LNCaP clone FGC (cell line): ENCODE results near the gene GANC.

Experiments
- DNase-seq: peaks from one replicate; pipeline ENCODE4 v3.0.0-alpha.2; 2011; ENCODE audit warnings: low read depth
- H3K4me3 ChIP-seq: 2 replicates; pipeline ENCODE4 v1.5.1; 2011; ENCODE audit warnings: mild to moderate bottlenecking, low read depth, low read length, control low read depth
- CTCF ChIP-seq: IDR thresholded peaks from 2 replicates; pipeline ENCODE4 v1.5.1; 2012; ENCODE audit warnings: mild to moderate bottlenecking; ENCODE audit not compliant: control insufficient read depth, insufficient read depth; ENCODE audit errors: extremely low read depth

Gene GANC

GRCh38 chr15:42343596-42344232 is 70.7 kb downstream of the GANC start:
- no peak for TF ChIP-seq CTCF
- DNase-seq = no peak
- no peak overlapping the region for H3K4me3 ChIP-seq

- TF ChIP-seq CTCF = no peak
- H3K4me3 ChIP-seq = no peak overlapping the region
- no peak for DNase-seq
These were observed 71.8 kb downstream of the GANC start for GRCh38 chr15:42344763-42345162.

- TF ChIP-seq CTCF = no peak
- no peak for DNase-seq
- no peak overlapping the region for H3K4me3 ChIP-seq
These were observed 72.5 kb downstream of the GANC start for GRCh38 chr15:42345504-42345903.

GRCh38 chr15:42348083-42348482 is 75.1 kb downstream of the GANC start:
- no peak for TF ChIP-seq CTCF
- DNase-seq = no peak
- no peak overlapping the region for H3K4me3 ChIP-seq

- TF ChIP-seq CTCF = no peak
- H3K4me3 ChIP-seq = no peak overlapping the region
- DNase-seq = no peak
These were observed 76.2 kb downstream of the GANC start for GRCh38 chr15:42349186-42349585.

GRCh38 chr15:42352401-42352800 is 79.4 kb downstream of the GANC start:
- DNase-seq = no peak
- no peak for TF ChIP-seq CTCF
- H3K4me3 ChIP-seq = no peak overlapping the region

- no peak overlapping the region for H3K4me3 ChIP-seq
- DNase-seq = no peak
- no peak for TF ChIP-seq CTCF
These were observed 80.1 kb downstream of the GANC start for GRCh38 chr15:42353061-42353460.
